ENCODE results near the gene AGR2.
"Not testable (repeated sequence)": the region's sequence is repeated elsewhere in the genome, so short reads cannot be mapped to it uniquely, and the experiment has no call there.

The AGR2 gene

GRCh38 chr7:16774986-16775385 is 29.8 kb downstream of the AGR2 start:
- DNase-seq (ENCODE audit: extremely low read depth in 1 of 2, low read depth in 1 of 2), result no peak

- no peak for DNase-seq (ENCODE audit: extremely low read depth in 1 of 2, low read depth in 1 of 2)
Observed at GRCh38 chr7:16774294-16774693, 30.5 kb downstream of the AGR2 start.

- DNase-seq (ENCODE audit: extremely low read depth in 1 of 2, low read depth in 1 of 2), result no peak
Observed at GRCh38 chr7:16773884-16774283, 30.9 kb downstream of the AGR2 start.

GRCh38 chr7:16773326-16773725 is 31.5 kb downstream of the AGR2 start:
- DNase-seq (ENCODE audit: extremely low read depth in 1 of 2, low read depth in 1 of 2), result no peak

DNA sequence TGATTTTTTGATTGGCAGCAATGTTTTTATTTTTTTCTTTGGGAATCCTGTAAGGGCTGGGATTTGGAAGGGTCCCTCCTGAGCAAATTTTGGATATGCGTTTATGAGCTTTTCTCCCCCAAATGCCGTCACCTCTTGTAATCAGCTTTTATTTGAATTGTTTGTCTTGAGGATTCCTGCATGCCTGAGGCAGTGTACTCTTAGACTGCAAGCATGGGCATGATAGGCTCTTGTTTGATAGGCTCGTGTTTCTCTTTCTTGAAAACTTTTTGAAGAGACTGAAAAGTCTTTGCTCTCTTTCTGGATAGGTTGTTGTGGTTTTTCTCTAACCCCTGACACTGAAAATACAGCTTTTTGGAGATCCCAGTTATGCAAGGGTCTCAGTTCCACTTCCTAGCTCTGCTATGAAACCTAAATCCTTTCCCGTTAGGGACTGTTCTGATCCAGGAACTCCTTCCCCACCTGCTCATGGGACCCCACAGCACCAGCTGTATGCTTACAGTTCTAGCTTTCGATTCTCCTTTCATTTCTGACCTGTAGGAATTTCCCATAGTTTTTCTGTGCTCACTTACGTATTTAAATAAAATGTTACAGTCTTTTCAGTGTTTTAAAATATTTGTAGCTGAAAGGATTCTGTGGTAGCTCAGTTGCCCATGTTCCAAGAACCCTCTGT is 34.0 kb downstream of the AGR2 start:
- DNase-seq (ENCODE audit: extremely low read depth in 1 of 2, low read depth in 1 of 2), result no peak

- not testable (repeated sequence) for DNase-seq (ENCODE audit: extremely low read depth in 1 of 2, low read depth in 1 of 2)
Observed at GRCh38 chr7:16769994-16770393, 34.8 kb downstream of the AGR2 start.

GRCh38 chr7:16765436-16765859 is 39.4 kb downstream of the AGR2 start:
- no peak for DNase-seq (ENCODE audit: extremely low read depth in 1 of 2, low read depth in 1 of 2)

DNA sequence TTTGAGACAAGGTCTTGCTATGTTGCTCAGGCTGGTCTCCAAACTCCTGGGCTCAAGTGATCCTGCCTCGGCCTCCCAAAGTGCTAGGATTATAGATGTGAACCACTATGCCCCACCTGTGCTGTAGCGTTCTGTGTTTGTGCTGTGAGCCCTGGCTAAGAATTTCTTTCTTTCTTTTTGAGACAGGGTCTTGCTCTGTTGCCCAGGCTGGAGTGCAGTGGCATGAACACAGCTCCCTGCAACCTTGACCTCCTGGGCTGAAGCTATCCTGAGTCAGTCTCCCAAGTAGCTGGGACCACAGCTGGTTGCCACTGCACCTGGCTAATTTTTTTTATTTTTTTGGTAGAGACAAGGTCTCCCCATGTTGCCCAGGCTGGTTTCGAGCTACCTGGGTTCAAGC is 39.9 kb downstream of the AGR2 start:
- no peak for DNase-seq (ENCODE audit: extremely low read depth in 1 of 2, low read depth in 1 of 2)

- no peak for DNase-seq (ENCODE audit: extremely low read depth in 1 of 2, low read depth in 1 of 2)
Observed at GRCh38 chr7:16762177-16762576, 42.6 kb downstream of the AGR2 start.

- no peak for DNase-seq (ENCODE audit: extremely low read depth in 1 of 2, low read depth in 1 of 2)
Observed at GRCh38 chr7:16759840-16760239, 45.0 kb downstream of the AGR2 start.

GRCh38 chr7:16758631-16759611 is 45.9 kb downstream of the AGR2 start:
- DNase-seq (ENCODE audit: extremely low read depth in 1 of 2, low read depth in 1 of 2), result no peak

DNA sequence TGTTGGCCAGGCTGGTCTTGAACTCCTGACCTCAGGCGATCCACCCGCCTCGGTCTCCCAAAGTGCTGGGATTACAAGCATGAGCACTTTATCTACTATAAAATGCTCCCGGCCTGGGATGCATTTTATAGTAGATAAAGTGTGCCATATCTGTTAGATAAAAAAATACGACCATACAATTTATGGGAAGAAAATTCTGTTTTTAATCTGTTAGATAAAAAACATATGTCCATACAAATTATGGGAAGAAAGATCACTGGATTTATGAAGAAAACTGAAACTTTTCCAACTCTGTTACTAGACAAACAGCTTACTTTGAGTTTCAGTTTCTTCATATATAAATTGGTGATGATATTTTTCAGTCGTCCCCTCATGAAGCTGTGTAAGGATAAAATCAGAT is 46.8 kb downstream of the AGR2 start:
- no peak for DNase-seq (ENCODE audit: extremely low read depth in 1 of 2, low read depth in 1 of 2)

- no peak for DNase-seq (ENCODE audit: extremely low read depth in 1 of 2, low read depth in 1 of 2)
Observed at GRCh38 chr7:16755397-16755796, 49.4 kb downstream of the AGR2 start.

- DNase-seq (ENCODE audit: extremely low read depth in 1 of 2, low read depth in 1 of 2), result no peak
Observed at GRCh38 chr7:16754856-16755317, 49.9 kb downstream of the AGR2 start.

DNA sequence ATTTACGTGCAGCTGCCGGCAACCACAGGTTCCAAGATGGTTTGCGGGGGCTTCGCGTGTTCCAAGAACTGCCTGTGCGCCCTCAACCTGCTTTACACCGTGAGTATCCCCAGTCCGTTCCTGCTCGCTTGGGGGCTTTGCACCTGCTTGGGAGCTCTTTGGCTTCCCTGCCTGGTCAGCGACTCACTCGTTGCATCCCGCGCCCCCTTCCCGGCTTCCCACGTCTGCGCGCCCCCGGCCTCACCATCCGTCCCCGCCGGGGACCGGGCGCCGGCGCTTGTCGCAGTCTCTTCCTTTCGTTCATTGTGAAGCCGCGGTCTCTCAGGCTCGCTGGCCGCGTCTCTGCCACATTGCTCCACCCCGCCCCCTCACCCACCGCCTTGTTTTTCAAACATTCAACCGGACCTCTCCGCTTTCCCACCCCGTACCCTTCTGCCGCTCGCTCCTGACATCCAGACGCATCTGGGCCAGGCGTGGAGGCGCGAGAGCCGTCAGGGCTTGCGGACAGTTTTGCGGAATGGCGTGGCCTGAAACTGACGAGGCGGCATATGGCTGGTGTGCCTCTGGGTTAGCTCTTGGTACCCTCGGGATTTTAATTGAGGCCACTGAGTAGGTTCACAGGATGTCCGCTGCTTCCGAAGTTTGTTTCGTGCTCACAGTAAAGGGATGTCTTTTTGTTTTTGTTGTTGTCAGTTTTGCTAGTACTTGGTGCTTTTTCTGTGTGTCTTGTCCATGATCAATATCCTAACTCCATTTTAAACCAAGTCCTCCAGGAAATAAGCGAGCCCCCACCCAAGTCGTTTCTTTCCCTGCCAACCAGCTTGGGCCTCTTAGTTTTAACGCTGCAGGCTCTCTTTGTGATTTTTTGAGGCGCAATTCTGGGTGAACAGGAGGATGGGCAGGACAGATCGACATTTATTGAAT is 50.6 kb downstream of the AGR2 start:
- DNase-seq (ENCODE audit: extremely low read depth in 1 of 2, low read depth in 1 of 2), result no peak

DNA sequence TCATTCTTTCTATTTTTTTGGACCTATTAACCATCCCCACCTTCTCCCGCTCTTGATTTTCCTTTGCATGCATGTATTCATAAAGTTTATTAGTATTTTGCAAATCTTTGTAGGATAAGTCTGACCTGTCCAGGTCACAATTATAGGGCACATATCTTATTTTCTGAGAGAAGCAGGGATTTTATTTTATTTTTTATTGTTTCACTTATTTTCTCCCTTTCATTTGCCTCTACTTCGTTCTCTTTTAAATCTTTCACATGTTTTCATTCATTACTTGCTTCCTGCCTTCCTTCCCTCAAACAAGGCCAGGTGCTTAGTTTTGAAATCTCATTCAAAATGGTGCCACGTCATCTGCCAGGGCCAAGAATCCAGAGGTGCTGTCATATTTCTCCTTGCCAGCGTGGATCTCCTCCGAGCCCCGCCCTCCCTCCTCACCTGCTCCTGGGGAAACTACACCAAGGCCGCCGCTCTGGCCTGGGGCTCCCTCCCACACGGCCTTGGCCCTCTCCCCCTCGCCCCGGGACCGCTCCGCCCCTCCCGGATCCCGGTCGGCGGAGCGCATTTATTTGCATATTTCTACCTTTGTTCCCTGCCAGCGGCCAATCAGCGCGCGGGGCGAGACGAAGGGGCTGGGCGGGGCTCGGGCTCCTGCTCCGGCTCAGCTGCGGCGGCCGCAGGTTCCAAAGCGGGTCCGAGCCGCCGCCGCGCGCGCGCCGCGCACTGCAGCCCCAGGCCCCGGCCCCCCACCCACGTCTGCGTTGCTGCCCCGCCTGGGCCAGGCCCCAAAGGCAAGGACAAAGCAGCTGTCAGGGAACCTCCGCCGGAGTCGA is 51.5 kb downstream of the AGR2 start, which contains the start of gene TSPAN13:
Gene TSPAN13 (plus strand): TSS at position 654 of the 830 bp plus-strand sequence. CDS start 213 bp downstream, outside the sequence.
- DNase-seq (ENCODE audit: extremely low read depth in 1 of 2, low read depth in 1 of 2), result peak in 1 of 2 donors; percentile 22

GRCh38 chr7:16747102-16747501 is 57.7 kb downstream of the AGR2 start:
- no peak for DNase-seq (ENCODE audit: extremely low read depth in 1 of 2, low read depth in 1 of 2)

GRCh38 chr7:16745645-16746044 is 59.2 kb downstream of the AGR2 start:
- DNase-seq (ENCODE audit: extremely low read depth in 1 of 2, low read depth in 1 of 2), result no peak

DNA sequence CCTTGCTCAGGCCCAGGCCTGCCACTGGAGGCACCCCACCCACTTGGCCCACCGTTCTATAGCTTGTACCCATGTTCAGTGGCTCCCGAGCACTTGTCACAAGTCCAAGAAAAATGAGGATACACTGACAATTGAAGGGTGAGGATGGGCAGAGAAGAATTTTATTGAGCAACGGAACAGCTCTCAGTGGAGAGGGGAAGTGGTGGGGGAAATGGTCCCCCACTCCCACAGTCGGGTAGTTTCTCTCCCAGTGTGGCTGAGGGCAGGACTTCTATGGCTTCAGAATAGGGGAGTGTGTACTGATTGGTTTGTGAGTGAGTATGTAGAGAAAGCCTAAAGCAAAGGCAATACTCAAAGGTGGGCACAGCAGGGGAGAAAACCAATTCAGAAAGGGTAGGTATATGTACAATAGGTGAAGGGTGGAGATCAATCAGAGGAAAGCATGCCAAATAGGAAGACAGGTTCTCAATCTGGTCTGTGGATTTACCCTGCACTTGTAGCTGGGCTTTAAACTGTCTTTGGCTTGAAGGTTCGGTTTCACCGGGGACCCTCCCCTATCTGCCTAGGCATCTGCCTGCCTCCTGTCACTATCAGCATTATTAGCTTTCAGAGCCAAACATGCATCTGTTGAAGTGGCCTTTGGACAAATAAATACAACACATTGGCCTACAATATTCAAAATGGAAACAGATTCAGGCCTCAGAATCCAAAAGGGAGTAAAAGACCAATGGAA is 60.1 kb downstream of the AGR2 start:
- DNase-seq (ENCODE audit: extremely low read depth in 1 of 2, low read depth in 1 of 2), result no peak
